WTC11 (cell line): ENCODE measurements around the gene FAF1. TPM values are rescaled to one million over a fixed set of nuclear protein-coding genes. Genes with fewer than 3 reads are reported as not detected.

ENCODE experiments used
- ATAC-seq: fragments of 200-7000 bp; cut with Tn5 transposase; 2 replicates; pipeline ENCODE4 v1.10.0; 2021; ENCODE audit warnings: mild to moderate bottlenecking, moderate library complexity
- CTCF ChIA-PET: fragments of 300-600 bp; sonication (Branson Sonifier 250); formaldehyde crosslinking; loops from one replicate; lab custom pipeline; 2021; ENCODE audit warnings: antibody characterized with exemption; lab: Charles Lee
- POLR2A ChIA-PET: fragments of 350-600 bp; sonication (Branson Sonifier 250); formaldehyde crosslinking; loops from one replicate; lab custom pipeline; 2021; ENCODE audit warnings: antibody characterized with exemption; lab: Charles Lee
- DNase-seq: peaks from one replicate; pipeline ENCODE4 v3.0.0; 2021; ENCODE audit warnings: low spot score
- H3K27ac Mint-ChIP-seq: 2 replicates; pipeline ENCODE4 v1.8.0; 2021; ENCODE audit warnings: mixed read lengths
- H3K27me3 Mint-ChIP-seq: 2 replicates; pipeline ENCODE4 v1.8.0; 2021; ENCODE audit warnings: low read depth, mild to moderate bottlenecking, moderate library complexity, mixed read lengths
- H3K36me3 Mint-ChIP-seq: 2 replicates; pipeline ENCODE4 v1.8.0; 2021; ENCODE audit warnings: mixed read lengths
- H3K4me1 Mint-ChIP-seq: 2 replicates; pipeline ENCODE4 v1.8.0; 2022; ENCODE audit warnings: mixed read lengths
- H3K4me3 Mint-ChIP-seq: 2 replicates; pipeline ENCODE4 v1.8.0; 2021; ENCODE audit warnings: mild to moderate bottlenecking, moderate library complexity, mixed read lengths
- H3K9me3 Mint-ChIP-seq: 2 replicates; pipeline ENCODE4 v1.8.0; 2021; ENCODE audit warnings: mixed read lengths
- ETV6 ChIP-seq: sonication (generic); formaldehyde crosslinking; IDR thresholded peaks from 2 replicates; pipeline ENCODE4 v1.8.1; 2022; ENCODE audit warnings: mild to moderate bottlenecking, missing genetic modification reagents
- KAT7 ChIP-seq: sonication (generic); formaldehyde crosslinking; IDR thresholded peaks from 2 replicates; pipeline ENCODE4 v1.8.1; 2023; ENCODE audit warnings: missing genetic modification reagents, mild to moderate bottlenecking, borderline replicate concordance
- OVOL2 ChIP-seq: fragments of 250-450 bp; sonication (Bioruptor Pico); IDR thresholded peaks from 2 replicates; pipeline ENCODE4 v1.9.0; 2021; ENCODE audit warnings: mild to moderate bottlenecking, borderline replicate concordance
- SOX15 ChIP-seq: fragments of 250-450 bp; sonication (Bioruptor Pico); IDR thresholded peaks from 2 replicates; pipeline ENCODE4 v1.9.0; 2021; ENCODE audit warnings: mild to moderate bottlenecking
- SP1 ChIP-seq: sonication (generic); formaldehyde crosslinking; conservative IDR thresholded peaks from 2 replicates; pipeline ENCODE4 v1.8.1; 2022; ENCODE audit warnings: missing genetic modification reagents
- total RNA-seq: library from RNA; stranded (reverse); gene quantifications from 3 replicates; pipeline ENCODE4 v1.2.3, GENCODE V29; 2021
- TF ChIP-seq, protein P1 (sequence below): sonication (generic); formaldehyde crosslinking; conservative IDR thresholded peaks from 2 replicates; pipeline ENCODE4 v1.8.1; 2023; ENCODE audit warnings: mild to moderate bottlenecking, low read depth, missing genetic modification reagents, moderate library complexity
- TF ChIP-seq, protein P2 (sequence below): sonication (generic); formaldehyde crosslinking; IDR thresholded peaks from 2 replicates; pipeline ENCODE4 v1.8.1; 2022; ENCODE audit warnings: mild to moderate bottlenecking, missing genetic modification reagents, moderate library complexity, borderline replicate concordance
- TF ChIP-seq, protein P3 (sequence below): sonication (generic); formaldehyde crosslinking; IDR thresholded peaks from 2 replicates; pipeline ENCODE4 v1.8.1; 2023; ENCODE audit warnings: mild to moderate bottlenecking, moderate library complexity, missing genetic modification reagents
- TF ChIP-seq, protein P4 (sequence below): sonication (generic); formaldehyde crosslinking; IDR thresholded peaks from 2 replicates; pipeline ENCODE4 v1.8.1; 2022; ENCODE audit warnings: low read depth, mild to moderate bottlenecking, moderate library complexity, missing genetic modification reagents, borderline replicate concordance
- TF ChIP-seq, protein P5 (sequence below): fragments of 250-450 bp; sonication (Bioruptor Pico); IDR thresholded peaks from 2 replicates; pipeline ENCODE4 v2.1.2; 2022; ENCODE audit warnings: mild to moderate bottlenecking, moderate library complexity
- TF ChIP-seq, protein P6 (sequence below): fragments of 200-600 bp; IDR thresholded peaks from 2 replicates; pipeline ENCODE4 v1.8.0; 2022; ENCODE audit warnings: antibody characterized with exemption
- TF ChIP-seq, protein P7 (sequence below): sonication (generic); formaldehyde crosslinking; IDR thresholded peaks from 2 replicates; pipeline ENCODE4 v1.8.0; 2023; ENCODE audit warnings: missing genetic modification reagents, mild to moderate bottlenecking, borderline replicate concordance
- TF ChIP-seq, protein P8 (sequence below): sonication (generic); formaldehyde crosslinking; IDR thresholded peaks from 2 replicates; pipeline ENCODE4 v1.8.0; 2023; ENCODE audit warnings: mild to moderate bottlenecking, missing genetic modification reagents
- TF ChIP-seq, protein P9 (sequence below): sonication (generic); formaldehyde crosslinking; conservative IDR thresholded peaks from 2 replicates; pipeline ENCODE4 v1.8.1; 2022; ENCODE audit warnings: mild to moderate bottlenecking, missing genetic modification reagents

The FAF1 gene
- total RNA-seq, 1 experiment from 2014 or later = 53.5 TPM

DNA sequence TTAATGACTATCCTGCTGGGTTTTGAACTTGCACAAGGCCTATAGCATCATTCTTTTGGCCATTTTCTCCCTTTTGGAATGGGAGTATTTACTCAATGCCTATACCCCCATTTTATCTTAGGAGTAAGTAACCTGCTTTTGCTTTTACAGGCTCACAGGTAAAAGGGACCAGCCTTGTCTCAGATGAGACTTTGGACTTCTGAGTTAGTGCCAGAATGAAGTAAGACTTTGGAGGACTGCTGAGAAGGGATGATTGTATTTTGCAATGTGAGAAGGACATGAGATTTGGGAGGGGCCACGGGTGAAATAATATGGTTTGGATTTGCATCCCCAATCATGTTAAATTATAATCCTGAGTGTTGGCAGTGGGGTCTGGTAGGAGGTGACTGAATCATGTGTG is 212.7 kb downstream of the FAF1 start (continued):
- TF ChIP-seq, protein P1, sequence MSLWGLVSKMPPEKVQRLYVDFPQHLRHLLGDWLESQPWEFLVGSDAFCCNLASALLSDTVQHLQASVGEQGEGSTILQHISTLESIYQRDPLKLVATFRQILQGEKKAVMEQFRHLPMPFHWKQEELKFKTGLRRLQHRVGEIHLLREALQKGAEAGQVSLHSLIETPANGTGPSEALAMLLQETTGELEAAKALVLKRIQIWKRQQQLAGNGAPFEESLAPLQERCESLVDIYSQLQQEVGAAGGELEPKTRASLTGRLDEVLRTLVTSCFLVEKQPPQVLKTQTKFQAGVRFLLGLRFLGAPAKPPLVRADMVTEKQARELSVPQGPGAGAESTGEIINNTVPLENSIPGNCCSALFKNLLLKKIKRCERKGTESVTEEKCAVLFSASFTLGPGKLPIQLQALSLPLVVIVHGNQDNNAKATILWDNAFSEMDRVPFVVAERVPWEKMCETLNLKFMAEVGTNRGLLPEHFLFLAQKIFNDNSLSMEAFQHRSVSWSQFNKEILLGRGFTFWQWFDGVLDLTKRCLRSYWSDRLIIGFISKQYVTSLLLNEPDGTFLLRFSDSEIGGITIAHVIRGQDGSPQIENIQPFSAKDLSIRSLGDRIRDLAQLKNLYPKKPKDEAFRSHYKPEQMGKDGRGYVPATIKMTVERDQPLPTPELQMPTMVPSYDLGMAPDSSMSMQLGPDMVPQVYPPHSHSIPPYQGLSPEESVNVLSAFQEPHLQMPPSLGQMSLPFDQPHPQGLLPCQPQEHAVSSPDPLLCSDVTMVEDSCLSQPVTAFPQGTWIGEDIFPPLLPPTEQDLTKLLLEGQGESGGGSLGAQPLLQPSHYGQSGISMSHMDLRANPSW (CRISPR knock-in tag) = no peak
- TF ChIP-seq OVOL2 (CRISPR knock-in tag) (no peak), SP1 (CRISPR knock-in tag) (no peak)
- TF ChIP-seq, protein P2, sequence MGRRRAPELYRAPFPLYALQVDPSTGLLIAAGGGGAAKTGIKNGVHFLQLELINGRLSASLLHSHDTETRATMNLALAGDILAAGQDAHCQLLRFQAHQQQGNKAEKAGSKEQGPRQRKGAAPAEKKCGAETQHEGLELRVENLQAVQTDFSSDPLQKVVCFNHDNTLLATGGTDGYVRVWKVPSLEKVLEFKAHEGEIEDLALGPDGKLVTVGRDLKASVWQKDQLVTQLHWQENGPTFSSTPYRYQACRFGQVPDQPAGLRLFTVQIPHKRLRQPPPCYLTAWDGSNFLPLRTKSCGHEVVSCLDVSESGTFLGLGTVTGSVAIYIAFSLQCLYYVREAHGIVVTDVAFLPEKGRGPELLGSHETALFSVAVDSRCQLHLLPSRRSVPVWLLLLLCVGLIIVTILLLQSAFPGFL (CRISPR knock-in tag) = no peak

DNA sequence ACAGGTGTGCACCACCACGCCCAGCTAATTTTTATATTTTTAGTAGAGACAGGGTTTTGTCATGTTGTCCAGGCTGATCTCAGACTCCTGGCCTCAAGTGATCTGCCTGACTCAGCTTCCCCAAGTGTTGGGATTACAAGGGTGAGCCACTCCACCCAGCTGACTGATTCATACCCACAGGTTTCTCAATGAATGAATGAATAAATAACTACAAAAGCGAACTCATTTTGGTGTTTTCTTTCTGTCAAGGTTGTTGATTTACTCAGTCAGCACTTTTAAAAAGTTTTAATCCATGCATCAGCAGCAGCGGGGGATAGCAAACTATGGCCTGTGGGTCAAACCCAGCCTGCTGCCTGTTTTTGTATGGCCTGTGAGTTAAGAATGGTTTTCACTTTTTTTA is 217.5 kb downstream of the FAF1 start:
- ChIA-PET POLR2A (no interaction called here), CTCF (no interaction called here)
- peaks cover 8% of the 10 kb centered on the region for H3K36me3 Mint-ChIP-seq
- peaks cover 3% of the 10 kb centered on the region; the same call in 1 of the 2 replicates for H3K9me3 Mint-ChIP-seq
- no peaks in the 10 kb centered on the region for H3K4me1 Mint-ChIP-seq
- no peak overlapping the region for H3K27ac Mint-ChIP-seq
- ATAC-seq (no peak), DNase-seq (no peak)
- no peak overlapping the region for H3K4me3 Mint-ChIP-seq
- H3K27me3 Mint-ChIP-seq = no peaks in the 10 kb centered on the region
- TF ChIP-seq, protein P3, sequence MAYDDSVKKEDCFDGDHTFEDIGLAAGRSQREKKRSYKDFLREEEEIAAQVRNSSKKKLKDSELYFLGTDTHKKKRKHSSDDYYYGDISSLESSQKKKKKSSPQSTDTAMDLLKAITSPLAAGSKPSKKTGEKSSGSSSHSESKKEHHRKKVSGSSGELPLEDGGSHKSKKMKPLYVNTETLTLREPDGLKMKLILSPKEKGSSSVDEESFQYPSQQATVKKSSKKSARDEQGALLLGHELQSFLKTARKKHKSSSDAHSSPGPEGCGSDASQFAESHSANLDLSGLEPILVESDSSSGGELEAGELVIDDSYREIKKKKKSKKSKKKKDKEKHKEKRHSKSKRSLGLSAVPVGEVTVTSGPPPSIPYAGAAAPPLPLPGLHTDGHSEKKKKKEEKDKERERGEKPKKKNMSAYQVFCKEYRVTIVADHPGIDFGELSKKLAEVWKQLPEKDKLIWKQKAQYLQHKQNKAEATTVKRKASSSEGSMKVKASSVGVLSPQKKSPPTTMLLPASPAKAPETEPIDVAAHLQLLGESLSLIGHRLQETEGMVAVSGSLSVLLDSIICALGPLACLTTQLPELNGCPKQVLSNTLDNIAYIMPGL (CRISPR knock-in tag) = no peak
- TF ChIP-seq KAT7 (no peak), SOX15 (no peak), ETV6 (no peak)
- TF ChIP-seq, protein P4, sequence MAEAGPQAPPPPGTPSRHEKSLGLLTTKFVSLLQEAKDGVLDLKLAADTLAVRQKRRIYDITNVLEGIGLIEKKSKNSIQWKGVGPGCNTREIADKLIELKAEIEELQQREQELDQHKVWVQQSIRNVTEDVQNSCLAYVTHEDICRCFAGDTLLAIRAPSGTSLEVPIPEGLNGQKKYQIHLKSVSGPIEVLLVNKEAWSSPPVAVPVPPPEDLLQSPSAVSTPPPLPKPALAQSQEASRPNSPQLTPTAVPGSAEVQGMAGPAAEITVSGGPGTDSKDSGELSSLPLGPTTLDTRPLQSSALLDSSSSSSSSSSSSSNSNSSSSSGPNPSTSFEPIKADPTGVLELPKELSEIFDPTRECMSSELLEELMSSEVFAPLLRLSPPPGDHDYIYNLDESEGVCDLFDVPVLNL = no peak
- TF ChIP-seq, protein P5, sequence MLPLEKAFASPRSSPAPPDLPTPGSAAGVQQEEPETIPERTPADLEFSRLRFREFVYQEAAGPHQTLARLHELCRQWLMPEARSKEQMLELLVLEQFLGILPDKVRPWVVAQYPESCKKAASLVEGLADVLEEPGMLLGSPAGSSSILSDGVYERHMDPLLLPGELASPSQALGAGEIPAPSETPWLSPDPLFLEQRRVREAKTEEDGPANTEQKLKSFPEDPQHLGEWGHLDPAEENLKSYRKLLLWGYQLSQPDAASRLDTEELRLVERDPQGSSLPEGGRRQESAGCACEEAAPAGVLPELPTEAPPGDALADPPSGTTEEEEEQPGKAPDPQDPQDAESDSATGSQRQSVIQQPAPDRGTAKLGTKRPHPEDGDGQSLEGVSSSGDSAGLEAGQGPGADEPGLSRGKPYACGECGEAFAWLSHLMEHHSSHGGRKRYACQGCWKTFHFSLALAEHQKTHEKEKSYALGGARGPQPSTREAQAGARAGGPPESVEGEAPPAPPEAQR (CRISPR knock-in tag) = no peak
- TF ChIP-seq, protein P6, sequence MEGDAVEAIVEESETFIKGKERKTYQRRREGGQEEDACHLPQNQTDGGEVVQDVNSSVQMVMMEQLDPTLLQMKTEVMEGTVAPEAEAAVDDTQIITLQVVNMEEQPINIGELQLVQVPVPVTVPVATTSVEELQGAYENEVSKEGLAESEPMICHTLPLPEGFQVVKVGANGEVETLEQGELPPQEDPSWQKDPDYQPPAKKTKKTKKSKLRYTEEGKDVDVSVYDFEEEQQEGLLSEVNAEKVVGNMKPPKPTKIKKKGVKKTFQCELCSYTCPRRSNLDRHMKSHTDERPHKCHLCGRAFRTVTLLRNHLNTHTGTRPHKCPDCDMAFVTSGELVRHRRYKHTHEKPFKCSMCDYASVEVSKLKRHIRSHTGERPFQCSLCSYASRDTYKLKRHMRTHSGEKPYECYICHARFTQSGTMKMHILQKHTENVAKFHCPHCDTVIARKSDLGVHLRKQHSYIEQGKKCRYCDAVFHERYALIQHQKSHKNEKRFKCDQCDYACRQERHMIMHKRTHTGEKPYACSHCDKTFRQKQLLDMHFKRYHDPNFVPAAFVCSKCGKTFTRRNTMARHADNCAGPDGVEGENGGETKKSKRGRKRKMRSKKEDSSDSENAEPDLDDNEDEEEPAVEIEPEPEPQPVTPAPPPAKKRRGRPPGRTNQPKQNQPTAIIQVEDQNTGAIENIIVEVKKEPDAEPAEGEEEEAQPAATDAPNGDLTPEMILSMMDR = no peak
- TF ChIP-seq, protein P7, sequence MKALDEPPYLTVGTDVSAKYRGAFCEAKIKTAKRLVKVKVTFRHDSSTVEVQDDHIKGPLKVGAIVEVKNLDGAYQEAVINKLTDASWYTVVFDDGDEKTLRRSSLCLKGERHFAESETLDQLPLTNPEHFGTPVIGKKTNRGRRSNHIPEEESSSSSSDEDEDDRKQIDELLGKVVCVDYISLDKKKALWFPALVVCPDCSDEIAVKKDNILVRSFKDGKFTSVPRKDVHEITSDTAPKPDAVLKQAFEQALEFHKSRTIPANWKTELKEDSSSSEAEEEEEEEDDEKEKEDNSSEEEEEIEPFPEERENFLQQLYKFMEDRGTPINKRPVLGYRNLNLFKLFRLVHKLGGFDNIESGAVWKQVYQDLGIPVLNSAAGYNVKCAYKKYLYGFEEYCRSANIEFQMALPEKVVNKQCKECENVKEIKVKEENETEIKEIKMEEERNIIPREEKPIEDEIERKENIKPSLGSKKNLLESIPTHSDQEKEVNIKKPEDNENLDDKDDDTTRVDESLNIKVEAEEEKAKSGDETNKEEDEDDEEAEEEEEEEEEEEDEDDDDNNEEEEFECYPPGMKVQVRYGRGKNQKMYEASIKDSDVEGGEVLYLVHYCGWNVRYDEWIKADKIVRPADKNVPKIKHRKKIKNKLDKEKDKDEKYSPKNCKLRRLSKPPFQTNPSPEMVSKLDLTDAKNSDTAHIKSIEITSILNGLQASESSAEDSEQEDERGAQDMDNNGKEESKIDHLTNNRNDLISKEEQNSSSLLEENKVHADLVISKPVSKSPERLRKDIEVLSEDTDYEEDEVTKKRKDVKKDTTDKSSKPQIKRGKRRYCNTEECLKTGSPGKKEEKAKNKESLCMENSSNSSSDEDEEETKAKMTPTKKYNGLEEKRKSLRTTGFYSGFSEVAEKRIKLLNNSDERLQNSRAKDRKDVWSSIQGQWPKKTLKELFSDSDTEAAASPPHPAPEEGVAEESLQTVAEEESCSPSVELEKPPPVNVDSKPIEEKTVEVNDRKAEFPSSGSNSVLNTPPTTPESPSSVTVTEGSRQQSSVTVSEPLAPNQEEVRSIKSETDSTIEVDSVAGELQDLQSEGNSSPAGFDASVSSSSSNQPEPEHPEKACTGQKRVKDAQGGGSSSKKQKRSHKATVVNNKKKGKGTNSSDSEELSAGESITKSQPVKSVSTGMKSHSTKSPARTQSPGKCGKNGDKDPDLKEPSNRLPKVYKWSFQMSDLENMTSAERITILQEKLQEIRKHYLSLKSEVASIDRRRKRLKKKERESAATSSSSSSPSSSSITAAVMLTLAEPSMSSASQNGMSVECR = no peak
- TF ChIP-seq, protein P8, sequence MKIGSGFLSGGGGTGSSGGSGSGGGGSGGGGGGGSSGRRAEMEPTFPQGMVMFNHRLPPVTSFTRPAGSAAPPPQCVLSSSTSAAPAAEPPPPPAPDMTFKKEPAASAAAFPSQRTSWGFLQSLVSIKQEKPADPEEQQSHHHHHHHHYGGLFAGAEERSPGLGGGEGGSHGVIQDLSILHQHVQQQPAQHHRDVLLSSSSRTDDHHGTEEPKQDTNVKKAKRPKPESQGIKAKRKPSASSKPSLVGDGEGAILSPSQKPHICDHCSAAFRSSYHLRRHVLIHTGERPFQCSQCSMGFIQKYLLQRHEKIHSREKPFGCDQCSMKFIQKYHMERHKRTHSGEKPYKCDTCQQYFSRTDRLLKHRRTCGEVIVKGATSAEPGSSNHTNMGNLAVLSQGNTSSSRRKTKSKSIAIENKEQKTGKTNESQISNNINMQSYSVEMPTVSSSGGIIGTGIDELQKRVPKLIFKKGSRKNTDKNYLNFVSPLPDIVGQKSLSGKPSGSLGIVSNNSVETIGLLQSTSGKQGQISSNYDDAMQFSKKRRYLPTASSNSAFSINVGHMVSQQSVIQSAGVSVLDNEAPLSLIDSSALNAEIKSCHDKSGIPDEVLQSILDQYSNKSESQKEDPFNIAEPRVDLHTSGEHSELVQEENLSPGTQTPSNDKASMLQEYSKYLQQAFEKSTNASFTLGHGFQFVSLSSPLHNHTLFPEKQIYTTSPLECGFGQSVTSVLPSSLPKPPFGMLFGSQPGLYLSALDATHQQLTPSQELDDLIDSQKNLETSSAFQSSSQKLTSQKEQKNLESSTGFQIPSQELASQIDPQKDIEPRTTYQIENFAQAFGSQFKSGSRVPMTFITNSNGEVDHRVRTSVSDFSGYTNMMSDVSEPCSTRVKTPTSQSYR = no peak
- TF ChIP-seq, protein P9, sequence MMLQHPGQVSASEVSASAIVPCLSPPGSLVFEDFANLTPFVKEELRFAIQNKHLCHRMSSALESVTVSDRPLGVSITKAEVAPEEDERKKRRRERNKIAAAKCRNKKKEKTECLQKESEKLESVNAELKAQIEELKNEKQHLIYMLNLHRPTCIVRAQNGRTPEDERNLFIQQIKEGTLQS (CRISPR knock-in tag) = no peak
